ENCODE data around the gene ENOSF1.
"Not testable (repeated sequence)": the region's sequence is repeated elsewhere in the genome, so short reads cannot be mapped to it uniquely, and the experiment has no call there.

ENOSF1 gene

DNA sequence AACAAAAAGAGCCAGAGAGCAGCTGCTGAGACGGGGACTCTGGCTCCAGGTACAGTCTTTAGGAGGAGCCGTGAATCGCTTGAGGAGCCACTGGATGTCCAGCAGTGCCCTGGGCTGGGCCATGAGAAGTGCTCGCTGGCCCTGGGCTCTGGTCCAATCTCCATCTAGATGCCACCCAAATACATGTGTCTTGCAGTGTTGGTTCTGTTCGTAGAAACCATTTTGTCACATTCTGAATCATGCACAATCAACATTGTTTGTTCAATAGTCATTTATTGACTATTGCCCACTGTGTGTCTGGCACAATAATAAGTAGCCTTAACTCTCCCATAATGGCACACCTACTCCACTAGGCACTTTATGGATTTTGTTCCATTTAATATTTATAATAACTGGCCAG lies 28.9 kb downstream of the ENOSF1 start:
- TF ChIP-seq, protein P1, sequence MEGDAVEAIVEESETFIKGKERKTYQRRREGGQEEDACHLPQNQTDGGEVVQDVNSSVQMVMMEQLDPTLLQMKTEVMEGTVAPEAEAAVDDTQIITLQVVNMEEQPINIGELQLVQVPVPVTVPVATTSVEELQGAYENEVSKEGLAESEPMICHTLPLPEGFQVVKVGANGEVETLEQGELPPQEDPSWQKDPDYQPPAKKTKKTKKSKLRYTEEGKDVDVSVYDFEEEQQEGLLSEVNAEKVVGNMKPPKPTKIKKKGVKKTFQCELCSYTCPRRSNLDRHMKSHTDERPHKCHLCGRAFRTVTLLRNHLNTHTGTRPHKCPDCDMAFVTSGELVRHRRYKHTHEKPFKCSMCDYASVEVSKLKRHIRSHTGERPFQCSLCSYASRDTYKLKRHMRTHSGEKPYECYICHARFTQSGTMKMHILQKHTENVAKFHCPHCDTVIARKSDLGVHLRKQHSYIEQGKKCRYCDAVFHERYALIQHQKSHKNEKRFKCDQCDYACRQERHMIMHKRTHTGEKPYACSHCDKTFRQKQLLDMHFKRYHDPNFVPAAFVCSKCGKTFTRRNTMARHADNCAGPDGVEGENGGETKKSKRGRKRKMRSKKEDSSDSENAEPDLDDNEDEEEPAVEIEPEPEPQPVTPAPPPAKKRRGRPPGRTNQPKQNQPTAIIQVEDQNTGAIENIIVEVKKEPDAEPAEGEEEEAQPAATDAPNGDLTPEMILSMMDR (conservative IDR thresholded peaks at IDR 0.05; ENCODE audit: control insufficient read depth, insufficient read depth, low read depth, low read length), result no peak
- no peak overlapping the region for H3K4me3 ChIP-seq (ENCODE audit: control insufficient read depth, low read depth, low read length)
- no peak for DNase-seq (ENCODE audit: low read depth)

DNA sequence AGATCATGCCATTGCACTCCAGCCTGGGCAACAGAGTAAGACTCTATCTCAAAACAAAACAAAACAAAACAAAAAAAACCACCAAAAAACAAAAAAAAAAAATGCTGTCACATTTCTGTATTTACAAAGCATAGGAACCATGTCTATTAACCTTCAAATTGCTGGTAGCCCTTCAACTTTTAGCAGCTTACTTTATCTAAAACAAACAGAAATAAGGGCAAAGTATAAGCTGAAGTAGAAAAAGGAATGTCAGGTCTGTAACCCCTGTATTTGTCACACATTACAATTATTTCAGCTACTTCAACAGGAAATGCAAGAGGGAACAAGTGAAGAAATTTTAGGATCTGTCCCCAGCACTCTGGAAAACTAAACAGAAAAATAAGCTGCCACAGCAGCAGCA lies 29.6 kb downstream of the ENOSF1 start:
- no peak overlapping the region for H3K4me3 ChIP-seq (ENCODE audit: control insufficient read depth, low read depth, low read length)
- TF ChIP-seq, protein P1 (conservative IDR thresholded peaks at IDR 0.05; ENCODE audit: control insufficient read depth, insufficient read depth, low read depth, low read length), result no peak
- DNase-seq (ENCODE audit: low read depth), result no peak

DNA sequence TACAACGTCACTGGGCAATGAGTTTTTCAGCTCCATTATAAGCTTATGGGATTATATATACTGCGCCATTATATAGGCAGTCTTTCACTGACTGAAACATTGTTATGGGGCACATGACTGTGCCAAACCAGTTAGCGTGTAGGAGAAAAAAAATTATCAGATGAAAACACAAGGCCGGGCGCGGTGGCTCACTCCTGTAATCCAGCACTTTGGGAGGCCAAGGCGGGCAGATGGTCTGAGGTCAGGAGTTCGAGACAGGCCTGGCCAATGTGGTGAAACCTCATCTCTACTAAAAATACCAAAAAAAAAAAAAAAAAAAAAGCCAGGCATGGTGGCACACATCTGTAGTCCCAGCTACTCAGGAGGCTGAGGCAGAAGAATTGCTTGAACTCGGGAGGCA lies 30.0 kb downstream of the ENOSF1 start:
- DNase-seq (ENCODE audit: low read depth); H3K4me3 ChIP-seq (ENCODE audit: control insufficient read depth, low read depth, low read length): not testable (repeated sequence)

DNA sequence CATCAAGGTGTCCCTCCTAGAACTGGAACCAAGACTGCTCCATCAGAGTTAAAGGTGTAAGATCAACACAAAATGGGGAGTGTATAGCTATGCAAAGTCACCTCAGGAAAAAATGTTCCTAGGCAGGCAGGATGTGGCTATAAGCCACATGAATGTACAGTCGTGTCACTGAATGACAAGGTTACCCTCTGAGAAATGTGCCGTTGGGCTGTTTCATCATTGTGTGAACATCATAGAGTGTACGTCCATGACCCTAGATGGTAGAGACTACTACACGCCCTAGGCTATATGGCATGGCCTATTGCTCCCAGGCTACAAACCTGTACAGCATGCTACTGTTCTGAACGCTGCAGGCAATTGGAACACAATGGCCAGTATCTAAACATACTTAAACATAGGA lies 30.4 kb downstream of the ENOSF1 start:
- H3K4me3 ChIP-seq (ENCODE audit: control insufficient read depth, low read depth, low read length), result no peak overlapping the region
- no peak for DNase-seq (ENCODE audit: low read depth)
- TF ChIP-seq, protein P1 (conservative IDR thresholded peaks at IDR 0.05; ENCODE audit: control insufficient read depth, insufficient read depth, low read depth, low read length), result no peak

DNA sequence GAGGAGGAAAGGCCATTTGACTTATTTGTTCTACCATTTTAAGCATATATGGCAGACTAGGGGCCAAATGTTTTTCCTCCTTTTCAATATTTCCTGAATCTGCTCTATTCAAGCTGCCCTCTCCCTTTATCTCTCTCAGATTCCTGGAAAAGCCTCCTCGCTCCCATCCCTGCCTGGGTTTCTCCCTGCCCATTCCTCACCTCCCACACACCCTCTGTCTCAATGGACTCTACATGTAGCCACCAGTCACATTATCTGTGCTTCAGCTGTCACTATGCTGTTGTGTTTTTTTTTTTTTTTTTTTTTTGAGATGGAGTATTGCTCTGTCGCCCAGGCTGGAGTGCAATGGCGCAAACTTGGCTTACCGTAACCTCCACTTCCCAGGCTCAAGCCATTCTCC lies 32.0 kb downstream of the ENOSF1 start:
- no peak for DNase-seq (ENCODE audit: low read depth)
- TF ChIP-seq, protein P1 (conservative IDR thresholded peaks at IDR 0.05; ENCODE audit: control insufficient read depth, insufficient read depth, low read depth, low read length), result no peak
- H3K4me3 ChIP-seq (ENCODE audit: control insufficient read depth, low read depth, low read length), result no peak overlapping the region

DNA sequence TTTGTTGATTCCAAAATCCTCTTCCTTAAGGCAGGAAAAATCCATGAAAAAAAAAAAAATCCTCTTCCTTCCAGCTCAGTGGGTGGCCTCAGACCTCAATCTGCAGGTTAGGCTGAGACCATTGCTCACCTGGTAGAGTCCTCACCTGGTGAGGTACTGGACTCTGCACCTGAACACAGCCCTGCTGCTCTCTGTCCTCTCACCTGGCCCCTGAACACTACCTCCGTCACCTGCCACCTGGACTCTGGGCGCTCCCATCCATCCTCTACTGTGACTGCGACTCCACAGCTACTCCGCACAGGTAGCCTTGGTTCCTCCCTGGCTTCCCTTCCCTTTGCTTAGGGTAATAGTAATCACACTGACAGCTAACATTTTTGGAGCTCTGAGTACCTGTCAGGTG lies 32.9 kb downstream of the ENOSF1 start:
- TF ChIP-seq, protein P1 (conservative IDR thresholded peaks at IDR 0.05; ENCODE audit: control insufficient read depth, insufficient read depth, low read depth, low read length), result no peak
- H3K4me3 ChIP-seq (ENCODE audit: control insufficient read depth, low read depth, low read length), result no peak overlapping the region
- no peak for DNase-seq (ENCODE audit: low read depth)

DNA sequence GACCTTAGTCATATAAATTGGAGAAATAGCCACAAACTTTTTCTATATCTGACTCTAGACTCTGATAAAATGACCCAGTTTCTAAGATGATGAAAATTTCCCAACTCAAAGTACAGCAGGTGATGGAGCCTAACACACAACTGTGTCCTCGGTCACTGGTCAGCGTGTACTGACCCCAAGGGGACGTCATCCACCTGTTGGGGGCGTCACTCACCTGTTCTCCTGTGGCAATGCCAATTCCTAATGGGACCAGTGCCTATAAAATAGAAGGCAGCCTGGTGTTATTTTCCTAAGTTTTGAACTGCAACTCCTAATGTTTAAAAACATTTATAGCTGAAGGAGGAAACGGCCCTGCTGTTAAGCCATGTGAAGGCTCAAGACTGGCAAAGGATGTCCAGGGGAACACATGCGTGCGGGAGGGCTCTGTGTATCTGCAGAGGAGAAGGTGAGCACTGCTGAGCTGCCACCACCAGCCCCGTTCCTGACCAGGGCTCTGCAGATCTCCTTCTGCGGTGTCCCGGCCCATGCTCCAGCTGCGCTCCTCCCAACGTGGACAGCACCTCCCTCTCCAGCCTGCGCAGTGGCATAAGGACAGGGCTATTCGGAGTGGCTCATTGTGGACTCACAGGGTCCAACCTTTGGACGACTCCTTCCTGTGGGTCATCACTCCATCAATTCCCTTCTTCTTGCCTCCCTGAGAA lies 33.8 kb downstream of the ENOSF1 start:
- TF ChIP-seq, protein P1 (conservative IDR thresholded peaks at IDR 0.05; ENCODE audit: control insufficient read depth, insufficient read depth, low read depth, low read length), result no peak
- no peak overlapping the region for H3K4me3 ChIP-seq (ENCODE audit: control insufficient read depth, low read depth, low read length)
- DNase-seq (ENCODE audit: low read depth), result no peak

Measured in fibroblast of mammary gland (primary cell).